HG03521 (cell line): ENCODE measurements around the gene CGB8.
"Not testable (repeated sequence)": the region's sequence is repeated elsewhere in the genome, so short reads cannot be mapped to it uniquely, and the experiment has no call there.

Experiments used
- ATAC-seq: cut with Tn5 transposase; IDR thresholded peaks from one replicate; pipeline ENCODE4 v1.9.1; 2021; ENCODE audit warnings: mild to moderate bottlenecking, moderate library complexity; ENCODE audit not compliant: unreplicated experiment

Gene CGB8

DNA sequence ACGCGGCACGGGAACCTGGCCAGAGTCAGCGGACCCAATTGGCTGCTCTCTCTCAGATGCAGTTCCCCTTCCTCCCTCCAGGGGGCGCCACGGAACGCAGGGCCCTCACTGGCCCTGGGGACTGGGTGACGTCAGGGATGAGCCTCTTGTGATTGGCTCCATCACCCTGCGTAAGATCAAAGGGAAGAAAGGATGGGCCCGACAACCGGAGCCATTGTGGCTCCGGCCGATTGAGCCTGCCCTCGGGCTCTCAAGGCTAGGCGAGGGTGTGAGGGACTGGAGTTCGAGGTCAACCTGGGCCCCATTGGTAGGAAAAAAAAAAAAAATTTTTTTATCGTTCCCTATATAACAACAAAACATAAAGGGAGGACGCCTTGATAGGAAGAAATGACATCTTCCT is 12.1 kb downstream of the CGB8 start, which contains the start of gene CGB1:
TSS of gene CGB1 (minus strand) at position 81 of the 400 bp plus-strand sequence. CDS start 184 bp downstream, outside the sequence.
- ATAC-seq: not testable (repeated sequence)

DNA sequence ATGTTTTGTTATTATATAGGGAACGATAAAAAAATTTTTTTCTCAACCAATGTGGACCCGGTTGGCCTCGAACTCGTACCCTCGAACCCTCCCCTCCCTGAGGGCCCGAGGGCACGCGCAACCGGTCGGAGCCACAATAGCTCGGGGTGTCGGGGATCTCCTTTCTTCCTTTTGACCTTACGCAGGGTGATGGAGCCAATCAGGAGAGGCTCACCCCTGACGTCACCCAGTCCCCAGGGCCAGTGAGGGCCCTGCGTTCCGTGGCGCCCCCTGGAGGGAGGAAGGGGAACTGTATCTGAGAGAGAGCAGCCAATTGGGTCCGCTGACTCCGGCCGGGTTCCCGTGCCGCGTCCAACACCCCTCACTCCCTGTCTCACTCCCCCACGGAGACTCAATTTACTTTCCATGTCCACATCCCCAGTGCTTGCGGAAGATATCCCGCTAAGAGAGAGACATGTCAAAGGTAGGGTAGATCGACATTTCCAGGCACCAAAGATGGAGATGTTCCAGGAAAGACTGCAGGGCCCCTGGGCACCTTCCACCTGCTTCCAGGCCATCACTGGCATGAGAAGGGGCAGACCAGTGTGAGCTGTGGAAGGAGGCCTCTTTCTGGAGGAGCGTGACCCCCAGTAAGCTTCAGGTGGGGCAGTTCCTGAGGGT is 17.1 kb downstream of the CGB8 start, which contains the start of gene CGB2:
TSS of gene CGB2 (plus strand) at position 249 of the 660 bp plus-strand sequence. CDS start at position 455, 206 bp downstream.
- not testable (repeated sequence) for ATAC-seq

DNA sequence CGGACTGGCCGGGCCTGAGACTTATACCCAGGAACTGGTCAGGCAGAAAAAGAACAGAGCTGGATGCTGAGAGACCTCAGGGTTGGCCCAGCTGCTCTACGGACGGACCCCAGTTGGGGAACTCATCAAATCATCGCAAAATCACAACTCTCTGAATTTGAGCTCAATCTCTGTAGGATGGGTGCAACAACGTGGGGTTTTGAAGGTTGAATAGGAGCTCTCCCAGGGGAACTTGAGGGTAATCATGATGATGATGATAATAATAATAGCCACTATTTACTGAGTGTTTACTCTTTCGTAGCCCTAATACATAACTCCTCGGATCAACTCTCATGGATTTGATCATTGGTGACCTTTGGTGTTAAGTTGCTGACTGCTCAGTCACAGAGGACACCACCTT is 18.6 kb downstream of the CGB8 start:
- not testable (repeated sequence) for ATAC-seq

DNA sequence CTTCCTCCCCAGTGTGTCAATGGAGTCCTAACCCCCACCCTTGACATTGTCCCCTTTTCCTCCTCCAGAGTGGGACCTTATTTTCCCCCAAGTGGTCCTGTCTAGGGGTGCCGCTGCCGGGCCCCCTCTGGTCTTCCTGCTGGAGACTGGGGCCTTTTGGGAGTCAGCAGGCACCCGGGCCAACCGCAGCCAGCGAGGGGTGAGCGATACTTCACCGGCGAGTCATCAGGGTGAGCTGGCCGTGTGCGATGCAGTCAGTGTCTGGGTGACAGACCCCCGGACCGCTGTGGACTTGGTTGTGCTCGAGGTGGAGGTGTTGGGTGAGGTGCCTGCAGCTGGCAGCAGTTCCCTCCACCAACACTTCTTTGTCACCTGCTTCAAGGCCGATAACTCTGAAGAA is 19.2 kb downstream of the CGB8 start:
- not testable (repeated sequence) for ATAC-seq

DNA sequence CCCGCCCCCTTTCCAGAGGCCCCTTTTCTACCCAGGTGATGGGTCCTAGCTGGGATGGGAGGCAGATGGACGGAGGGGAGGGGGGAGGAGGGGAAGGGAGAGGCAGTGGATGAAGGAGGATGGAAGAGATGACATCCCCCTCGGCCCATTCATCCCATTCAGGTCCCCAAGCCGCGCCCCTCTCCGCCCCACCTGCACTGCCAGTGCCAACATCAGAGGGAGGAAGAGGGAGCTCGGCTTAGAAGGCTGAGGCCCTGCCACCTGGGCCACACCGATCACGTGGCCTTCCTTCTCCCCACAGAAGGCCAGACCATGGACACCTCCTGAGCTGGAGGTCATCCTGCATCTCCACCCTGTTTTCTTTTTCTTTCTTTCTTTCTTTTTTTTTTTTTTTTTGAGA is 20.2 kb downstream of the CGB8 start:
- ATAC-seq: not testable (repeated sequence)

DNA sequence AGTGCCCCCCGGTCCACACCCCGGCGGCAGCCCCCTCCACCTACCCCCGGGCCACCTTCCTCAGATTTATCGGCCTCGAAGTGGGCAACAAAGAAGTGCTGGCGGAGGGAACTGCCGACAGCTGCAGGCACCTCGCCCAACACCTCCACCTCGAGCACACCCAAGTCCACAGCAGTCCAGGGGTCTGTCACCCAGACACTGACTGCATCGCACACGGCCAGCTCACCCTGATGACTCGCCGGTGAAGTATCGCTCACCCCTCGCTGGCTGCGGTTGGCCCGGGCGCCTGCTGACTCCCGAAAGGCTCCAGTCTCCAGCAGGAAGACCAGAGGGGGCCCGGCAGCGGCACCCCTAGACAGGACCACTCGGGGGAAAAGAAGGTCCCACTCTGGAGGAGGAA is 23.3 kb downstream of the CGB8 start:
- ATAC-seq: not testable (repeated sequence)

DNA sequence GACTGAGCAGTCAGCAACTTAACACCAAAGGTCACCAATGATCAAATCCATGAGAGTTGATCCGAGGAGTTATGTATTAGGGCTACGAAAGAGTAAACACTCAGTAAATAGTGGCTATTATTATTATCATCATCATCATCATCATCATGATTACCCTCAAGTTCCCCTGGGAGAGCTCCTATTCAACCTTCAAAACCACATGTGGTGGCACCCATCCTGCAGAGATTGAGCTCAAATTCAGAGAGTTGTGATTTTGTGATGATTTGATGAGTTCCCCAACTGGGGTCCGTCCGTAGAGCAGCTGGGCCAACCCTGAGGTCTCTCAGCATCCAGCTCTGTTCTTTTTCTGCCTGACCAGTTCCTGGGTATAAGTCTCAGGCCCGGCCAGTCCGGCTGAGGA is 23.8 kb downstream of the CGB8 start:
- ATAC-seq: not testable (repeated sequence)

DNA sequence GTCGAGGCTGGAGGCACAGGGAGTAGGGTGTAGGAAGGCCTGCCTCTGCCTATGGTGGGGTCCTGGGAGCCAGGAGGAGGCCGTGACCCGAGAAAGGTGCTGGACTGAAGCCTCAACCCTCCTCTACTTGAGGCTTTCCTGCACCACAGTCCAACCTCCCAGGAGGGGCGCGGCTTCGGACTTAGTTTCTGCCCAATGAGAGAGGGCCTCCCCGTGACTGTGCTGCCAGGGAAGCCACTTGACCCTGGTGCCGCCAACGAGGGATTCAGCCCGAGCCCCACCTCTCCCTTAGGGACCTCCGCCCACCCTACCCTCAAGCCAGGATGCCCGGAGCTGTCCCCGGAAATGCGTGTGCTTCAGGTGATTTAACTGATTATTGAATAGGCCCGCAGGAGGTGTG is 24.7 kb downstream of the CGB8 start, which contains the start of gene CGB3:
TSS of gene CGB3 (minus strand) at position 101 of the 400 bp plus-strand sequence. CDS start 362 bp downstream, outside the sequence.
- ATAC-seq: not testable (repeated sequence)

DNA sequence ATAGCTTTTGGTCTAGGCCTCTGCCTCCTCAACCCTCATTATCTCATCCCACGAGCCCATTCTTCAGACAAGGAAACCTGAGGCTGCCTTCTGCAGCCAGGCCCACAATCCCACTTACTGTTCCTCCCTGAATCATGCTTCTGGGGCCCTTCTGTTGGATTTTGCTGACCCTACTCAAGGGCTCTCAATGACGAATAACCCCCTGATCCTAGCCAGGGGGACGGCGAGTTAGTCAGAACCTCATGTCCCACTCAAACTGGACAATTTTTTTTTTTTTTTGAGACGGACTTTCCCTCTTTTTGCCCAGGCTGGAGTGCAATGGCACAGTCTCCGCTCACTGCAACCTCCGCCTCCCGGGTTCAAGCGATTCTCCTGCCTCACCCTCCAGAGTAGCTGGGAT is 26.8 kb downstream of the CGB8 start:
- ATAC-seq: no peak

DNA sequence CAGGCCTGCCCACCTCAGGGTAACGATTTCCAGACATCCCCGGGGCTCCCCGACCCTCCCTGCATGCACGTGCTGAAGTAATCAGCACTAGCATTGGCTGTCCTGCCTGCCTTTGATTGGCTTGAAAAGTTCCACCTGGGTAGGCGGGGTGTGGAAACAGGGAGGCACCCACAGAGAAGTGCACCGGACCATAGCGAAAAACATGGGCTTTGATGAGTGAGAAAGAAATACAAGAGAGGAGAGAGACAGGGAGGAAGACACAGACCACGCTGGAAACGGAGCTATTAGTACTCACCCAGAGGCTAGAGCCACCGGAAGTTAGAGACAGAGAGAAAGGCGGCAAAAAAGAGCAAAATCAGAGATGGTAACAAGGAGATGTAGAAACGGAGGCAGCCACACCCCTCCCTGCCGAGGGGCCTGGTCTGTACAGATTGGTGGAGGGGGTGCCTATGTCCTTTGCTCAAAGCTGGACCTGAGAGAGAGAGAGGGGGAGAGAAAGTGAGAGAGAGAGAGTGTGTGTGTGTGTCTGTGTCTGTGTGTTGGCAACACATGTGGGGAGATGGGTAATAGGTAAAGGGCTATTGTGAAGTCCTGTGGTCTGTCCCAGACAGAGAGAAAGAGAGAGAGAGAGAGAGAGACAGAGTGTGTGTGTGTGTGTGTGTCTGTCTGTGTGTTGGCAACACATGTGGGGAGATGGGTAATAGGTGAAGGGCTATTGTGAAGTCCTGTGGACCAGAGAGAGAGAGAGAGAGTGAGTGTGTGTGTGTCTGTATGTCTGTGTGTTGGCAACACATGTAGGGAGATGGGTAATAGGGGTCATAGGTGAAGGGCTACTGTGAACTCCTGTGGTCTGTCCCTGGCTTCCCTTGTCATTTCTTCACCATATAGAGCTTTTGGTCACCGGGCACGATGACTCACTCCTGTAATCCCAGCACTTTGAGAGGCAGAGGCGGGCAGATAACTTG is 27.7 kb downstream of the CGB8 start:
- no peak for ATAC-seq

DNA sequence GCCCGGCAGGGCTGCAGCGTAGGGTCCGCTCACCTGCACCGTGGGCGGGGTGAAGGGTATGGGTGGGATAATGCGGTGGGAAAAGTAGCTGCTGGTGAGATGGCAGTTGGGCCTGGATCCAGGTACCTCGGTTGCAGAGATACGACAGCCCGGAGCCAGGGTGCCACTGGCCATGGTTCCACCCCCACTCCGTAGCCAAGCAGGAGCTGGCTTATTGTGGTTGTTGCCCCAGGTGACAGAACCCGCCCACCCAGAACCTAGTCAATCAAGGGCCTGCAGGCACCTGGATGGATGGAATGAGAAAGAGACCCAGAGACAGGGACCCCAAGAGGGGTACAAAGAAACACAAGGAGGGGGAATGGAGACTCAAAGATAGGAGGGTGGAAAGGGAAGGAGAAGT is 28.6 kb downstream of the CGB8 start:
- ATAC-seq: no peak

DNA sequence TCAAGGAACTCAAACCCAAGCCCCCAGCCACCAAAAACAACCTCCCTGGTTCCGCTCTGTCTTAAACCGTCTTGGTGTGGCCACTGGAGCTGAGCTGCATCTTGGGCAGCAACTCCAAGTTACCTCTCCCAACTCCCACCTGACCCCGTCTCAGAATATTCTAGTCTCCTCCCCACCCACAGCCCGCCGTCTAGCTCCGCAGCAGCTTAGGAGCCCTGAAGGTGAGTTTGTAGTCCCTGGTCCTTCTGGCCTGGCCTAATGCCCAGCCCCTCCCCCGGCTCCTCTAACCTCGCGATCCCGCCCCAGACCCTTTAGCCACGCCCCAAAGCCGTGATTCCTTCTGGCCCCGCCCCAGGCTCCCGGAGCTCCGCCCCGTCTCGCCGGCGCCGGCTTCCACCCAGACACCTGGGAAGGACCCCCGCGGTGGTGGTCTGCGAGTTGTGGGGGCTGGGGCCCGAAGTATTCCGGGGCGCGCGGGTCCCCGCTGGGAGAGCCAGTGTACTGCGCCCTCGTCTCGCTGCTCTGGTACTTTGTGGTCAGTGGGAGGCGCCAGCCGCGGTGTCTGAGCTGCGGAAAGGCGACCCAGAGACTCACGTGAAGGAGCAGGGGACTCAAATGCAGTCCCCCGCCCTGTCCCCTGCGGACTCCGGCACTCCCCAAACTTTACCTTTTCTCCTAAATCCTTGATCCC is 29.5 kb downstream of the CGB8 start:
- no peak for ATAC-seq

DNA sequence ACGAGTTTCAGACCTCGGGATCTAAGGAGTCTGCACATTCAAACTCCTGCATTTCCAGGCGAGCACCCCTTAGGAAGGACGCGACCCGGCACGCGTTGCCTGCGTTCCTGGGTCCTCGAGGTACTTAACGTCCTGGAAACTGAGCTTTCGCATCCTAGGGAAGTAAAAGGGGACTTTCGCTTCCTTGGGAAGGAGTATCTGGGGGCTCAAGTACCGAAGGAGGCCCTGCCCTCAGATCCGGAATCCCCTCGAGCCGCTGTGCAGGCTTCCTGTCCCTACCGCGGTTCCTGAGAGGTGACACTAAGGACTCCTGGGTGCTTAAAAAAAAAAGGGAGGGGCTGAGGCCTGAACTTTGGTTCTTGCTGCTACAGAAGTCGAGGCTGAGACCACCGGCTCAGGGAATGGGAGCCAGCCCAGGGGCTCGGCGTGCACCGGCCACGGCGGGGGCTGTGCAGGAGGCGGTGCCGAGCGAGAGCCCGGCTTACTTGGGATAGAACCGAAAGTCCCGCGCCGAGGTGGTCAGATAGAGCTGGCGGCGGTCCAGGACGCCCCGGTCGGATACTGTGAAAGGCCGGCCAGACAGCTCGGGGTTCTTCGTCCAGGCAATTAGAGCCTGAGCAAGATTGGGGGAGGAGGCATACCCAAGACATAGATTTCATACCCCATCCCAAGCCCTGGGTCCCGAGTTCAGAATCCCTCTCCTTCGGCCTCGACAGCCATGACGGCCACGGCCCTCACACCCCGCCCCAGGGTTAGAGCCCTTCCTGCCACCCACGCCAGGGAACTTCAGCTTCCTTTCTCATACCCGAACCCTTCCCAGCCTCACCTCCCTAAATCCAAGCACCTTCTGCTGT is 30.3 kb downstream of the CGB8 start:
- not testable (repeated sequence) for ATAC-seq

DNA sequence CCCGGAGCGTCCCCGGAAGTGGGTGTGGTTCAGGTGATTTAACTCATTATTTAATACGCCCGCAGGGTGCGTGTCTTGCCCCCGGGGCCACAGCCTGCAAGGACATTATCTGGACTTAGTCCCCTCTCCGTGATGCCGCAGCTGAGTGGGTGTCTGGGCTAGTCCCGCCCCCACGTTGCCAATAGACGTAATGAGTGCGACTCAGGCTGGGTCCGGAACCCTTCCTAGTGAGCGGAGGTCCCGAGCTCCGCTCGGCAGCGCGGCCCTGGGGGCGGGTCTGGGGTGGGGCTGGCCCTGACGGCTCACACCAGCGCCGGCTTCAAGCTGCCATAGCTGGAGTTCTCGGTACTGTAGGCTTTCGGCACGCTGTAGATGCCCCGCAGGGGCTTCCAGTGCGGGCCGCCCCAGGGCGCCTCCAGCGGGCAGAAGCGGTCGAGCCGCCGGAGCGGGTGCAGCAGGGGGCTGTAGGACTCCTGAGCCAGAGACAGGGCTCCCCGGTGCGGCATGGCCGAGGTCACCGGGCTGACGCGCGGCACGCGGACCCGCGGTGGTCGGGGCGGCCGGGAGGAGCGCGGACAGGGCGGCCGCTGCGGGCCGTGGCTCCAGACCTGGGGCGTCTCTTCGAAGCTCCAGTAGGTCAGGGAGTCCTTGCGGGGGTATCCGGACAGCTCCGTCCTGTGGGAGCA is 31.1 kb downstream of the CGB8 start:
- no peak for ATAC-seq

DNA sequence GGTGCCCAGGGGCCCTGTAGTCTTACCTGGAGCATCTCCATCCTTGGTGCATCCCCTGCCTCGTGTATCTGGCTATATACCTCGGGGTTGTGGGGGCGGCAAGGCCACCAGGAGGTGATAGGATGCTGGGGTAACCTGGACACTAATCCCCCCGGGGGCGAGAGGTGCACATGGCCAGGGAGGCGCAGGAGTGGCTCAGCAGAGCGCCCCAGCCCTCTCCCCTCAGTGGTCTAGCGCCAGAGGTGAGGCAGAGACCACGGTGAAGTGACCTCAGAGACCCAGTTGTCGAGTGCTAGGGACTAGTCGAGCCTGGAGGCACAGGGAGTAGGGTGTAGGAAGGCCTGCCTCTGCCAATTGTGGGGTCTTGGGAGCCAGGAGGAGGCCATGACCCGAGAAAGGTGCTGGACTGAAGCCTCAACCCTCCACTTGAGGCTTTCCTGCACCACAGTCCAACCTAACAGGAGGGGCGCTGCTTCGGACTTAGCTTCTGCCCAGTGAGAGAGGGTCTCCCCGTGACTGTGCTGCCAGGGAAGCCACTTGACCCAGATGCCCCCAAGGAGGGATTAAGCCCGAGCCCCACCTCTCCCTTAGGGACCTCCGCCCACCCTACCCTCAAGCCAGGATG is 31.8 kb downstream of the CGB8 start, which contains the start of gene LHB:
TSS of gene LHB (minus strand) at position 51 of the 625 bp plus-strand sequence. CDS start at position 41, 10 bp downstream.
- ATAC-seq: no peak

DNA sequence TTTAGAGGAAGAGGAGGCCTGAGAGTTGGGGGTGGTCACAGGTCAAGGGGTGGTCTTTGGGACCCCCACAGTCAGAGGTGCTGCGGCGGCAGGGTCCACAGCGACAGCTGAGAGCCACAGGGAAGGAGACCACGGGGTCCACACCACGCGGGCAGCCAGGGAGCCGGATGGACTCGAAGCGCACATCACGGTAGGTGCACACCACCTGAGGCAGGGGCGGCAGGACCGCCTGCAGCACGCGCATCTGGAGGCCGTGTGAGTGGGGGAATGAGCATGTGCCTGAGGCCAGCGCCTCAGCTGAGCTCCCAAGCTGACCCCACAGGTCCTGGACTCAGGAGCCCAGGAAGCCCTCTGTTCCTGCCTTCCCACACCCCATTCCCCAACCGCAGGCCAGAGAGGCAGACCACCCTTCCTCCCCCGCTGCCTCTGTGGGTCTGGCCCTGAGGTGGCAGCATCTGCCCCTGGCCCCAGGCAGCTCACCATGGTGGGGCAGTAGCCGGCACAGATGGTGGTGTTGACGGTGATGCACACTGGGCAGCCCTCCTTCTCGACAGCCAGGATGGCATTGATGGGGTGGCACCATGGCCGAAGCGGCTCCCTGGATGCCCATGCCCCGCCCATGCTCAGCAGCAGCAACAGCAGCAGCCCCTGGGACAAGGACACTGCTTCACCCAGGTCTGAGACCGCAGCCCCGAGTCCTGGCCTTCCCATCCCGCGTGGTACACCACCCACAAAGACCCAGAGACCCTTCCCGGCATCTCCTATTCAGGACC is 32.7 kb downstream of the CGB8 start:
- ATAC-seq: no peak

DNA sequence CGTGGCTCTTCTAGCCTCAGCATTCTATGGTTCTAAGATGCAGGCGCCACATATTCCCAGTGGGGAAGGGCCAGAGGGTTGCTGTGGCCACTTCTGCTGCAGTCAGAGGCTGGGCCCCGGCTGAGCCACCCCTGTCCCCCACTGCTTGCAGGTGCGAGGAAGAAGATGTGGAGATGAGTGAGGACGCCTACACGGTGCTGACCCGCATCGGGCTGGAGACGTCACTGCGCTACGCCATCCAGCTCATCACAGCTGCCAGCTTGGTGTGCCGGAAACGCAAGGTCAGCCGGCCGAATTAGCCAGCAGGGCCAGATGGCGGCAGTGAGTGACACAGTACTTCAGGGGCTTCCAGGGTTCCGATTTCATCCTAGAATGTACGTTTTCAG is 34.0 kb downstream of the CGB8 start:
- no peak for ATAC-seq
